ENCODE measurements around the gene NLRP1. TPM values are rescaled to one million over a fixed set of nuclear protein-coding genes. Genes with fewer than 3 reads are reported as not detected.

NLRP1 gene
- 11.9 and 47.3 TPM in 2 replicates for total RNA-seq

DNA sequence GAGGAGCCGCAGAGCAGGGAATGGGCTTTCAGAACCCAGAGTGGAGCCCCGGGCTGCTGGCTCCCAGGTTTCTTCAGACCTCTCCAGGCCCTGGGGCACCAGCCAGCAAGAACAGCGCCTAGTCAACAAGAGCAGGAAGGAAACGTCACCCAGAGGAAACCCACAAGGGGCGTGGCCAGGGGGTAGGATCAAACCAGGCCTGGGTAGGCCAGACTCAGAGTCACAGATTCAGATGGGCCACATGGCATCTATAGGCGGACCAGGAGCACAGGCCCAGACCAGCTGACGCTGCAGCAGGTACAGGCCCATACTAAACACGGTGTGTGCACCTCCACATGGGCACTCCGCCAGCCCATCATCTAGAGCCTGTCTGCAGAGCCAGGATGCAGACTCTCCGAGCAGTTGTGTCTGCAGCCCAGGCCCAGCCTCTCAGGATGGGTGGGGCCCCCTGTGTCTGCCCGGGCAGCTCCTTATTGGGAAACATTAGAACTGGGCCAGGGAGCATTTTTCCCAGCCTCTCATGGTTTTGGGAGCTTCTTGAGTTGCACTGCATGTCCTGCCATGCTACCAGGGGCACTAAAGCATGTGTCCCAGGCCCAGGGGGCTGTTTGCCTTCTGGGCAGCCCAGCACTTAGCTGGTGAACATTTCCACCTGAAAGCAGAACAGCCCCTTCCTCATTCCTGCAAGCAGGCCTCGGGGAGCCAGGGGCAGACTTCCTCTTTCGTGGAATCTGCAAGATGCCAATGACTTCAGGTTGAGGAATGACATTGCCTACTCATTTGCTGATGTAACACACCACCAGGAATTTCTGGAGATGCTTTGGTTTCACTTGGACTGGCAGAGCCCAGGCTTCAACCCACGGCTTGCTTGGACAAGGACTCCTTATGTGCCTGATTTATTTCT is at the start of gene NLRP1:
Gene NLRP1, minus strand, starts transcription at position 127 of the 904 bp plus-strand sequence. CDS start 552 bp downstream, outside the sequence.

DNA sequence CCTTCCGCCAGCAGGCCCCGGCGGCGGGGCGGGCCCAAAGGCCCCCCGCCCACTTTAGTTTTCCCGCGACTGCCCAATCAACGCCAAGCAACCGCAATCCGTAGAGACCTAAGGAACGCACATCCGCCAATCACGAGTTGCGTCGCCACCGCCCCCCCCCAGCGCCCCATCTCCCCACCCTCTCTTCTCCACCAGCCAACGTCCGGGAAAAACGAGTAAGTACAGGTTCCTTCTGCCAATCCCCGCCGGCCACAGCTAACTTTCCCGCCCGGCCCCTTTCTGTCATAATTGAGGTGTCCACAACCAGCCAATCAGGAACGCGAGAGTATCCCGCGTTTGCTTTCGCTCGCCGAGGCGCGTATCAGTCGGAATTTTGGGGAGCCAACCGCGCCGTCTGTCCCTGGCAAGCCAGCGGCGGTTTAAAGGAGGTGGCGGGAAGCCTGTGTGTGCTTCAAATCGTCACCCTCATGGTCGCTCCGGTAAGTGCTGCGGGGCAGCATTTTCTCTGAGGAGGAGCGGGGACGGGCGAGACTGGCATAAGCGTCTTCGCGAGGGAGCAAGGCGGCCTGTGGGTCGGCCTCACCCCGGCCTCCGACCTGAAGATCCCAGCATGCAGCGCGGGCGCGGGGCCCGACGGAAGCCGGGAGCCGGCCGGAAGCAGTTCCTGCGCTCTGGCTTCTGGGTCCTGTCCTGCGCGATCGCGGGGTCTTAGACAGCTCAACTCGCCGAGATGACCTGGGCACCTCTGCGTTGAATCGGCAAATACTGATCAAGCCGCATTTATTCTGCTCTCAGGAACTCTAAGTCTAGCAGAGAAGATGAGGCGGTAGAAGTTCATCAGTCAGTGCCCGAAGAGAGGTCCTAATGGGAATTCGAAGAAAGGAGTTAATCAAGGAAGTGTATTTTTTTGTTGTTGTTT is 97.8 kb downstream of the NLRP1 start, which contains the start of gene MIS12:
Gene MIS12, plus strand, starts transcription at position 361 of the 919 bp plus-strand sequence. CDS start 2,297 bp downstream, outside the sequence.

DNA sequence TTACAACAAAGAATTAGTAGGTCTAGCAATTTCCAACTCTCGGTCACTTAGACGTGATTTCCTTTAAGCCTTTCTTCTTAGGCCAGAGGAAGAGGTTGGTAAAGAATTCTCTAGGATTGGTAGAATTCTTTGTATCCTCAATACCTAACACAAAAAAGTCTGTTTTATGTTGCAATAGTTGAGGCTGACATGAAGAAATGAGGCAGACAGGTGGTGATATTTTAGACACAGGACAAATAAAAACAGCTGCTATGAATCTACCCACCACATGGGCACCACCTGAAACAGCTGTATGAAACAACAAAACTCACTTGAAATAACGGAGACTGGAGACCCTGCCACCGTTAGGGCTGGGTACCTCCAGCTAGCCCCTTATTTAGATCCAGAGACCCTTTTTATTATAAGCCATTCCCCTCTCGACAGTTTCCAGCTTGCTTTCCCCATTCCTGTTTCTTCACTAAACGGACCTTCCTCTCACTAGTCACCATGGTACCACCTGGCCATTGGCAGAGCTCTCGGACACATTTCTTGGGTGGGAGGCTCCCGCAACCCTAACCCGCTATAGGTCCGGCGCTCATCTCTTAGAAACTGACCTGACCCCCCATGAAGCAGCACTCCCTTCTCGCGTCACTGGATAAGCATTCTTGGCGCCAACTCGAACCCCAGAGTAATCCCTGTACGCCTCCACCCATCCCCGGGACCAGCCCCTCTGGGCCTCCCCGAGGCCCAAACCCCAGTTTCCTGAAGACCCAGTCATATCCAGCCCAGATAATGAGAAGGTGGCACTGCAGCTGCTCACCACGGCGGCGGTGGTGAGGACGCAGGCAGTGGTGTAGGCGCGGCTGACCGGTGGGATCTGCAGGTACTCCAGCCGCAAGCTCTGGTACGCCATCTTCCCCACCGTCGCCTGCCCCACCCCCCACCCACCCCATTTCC is 98.8 kb downstream of the NLRP1 start, which contains the start of gene DERL2:
Gene DERL2, minus strand, starts transcription at position 909 of the 936 bp plus-strand sequence. Its CDS starts 17 bp downstream, at position 892.

Other genes with a start within 250 kb of the NLRP1 start
- gene NUP88, start 164.8 kb downstream of the NLRP1 start, total RNA-seq, result 52.9 and 90.3 TPM in 2 replicates
- 19.6 and 24.3 TPM in 2 replicates for gene RPAIN, start 164.3 kb downstream of the NLRP1 start, total RNA-seq
- gene C1QBP, start 145.4 kb downstream of the NLRP1 start, total RNA-seq, result 113 and 271 TPM in 2 replicates
- gene DHX33, start 115.5 kb downstream of the NLRP1 start, total RNA-seq, result 12.7 and 13.2 TPM in 2 replicates
- gene DERL2, start 98.3 kb downstream of the NLRP1 start, total RNA-seq, result 16.6 and 34.4 TPM in 2 replicates
- gene MIS12, start 97.9 kb downstream of the NLRP1 start, total RNA-seq, result 11.0 and 15.6 TPM in 2 replicates